Liver (tissue), 9 donors: ENCODE data around the gene UBA1. TPM values are rescaled to one million over a fixed set of nuclear protein-coding genes. Genes with fewer than 3 reads are reported as not detected.

Source experiments
- DNase-seq: peaks from one replicate; pipeline ENCODE4 v3.0.0-alpha.2; 2017; ENCODE audit warnings: low spot score
- H3K27ac ChIP-seq, 2 donors: one replicate each; pipeline ENCODE4 v1.7.0; 2013; ENCODE audit warnings: inconsistent platforms in 2 of 2, low read length in 2 of 2, control low read depth in 1 of 2, low read depth in 1 of 2, mild to moderate bottlenecking in 1 of 2
- H3K27me3 ChIP-seq, 4 donors: one replicate each; pipeline versions ENCODE4 v1.6.1 to v1.7.0; 2013; ENCODE audit warnings: low read length in 3 of 4, inconsistent platforms in 1 of 4, mild to moderate bottlenecking in 1 of 4, moderate library complexity in 1 of 4; ENCODE audit not compliant: control insufficient read depth in 4 of 4, insufficient read depth in 4 of 4
- H3K36me3 ChIP-seq, 4 donors: one replicate each; pipeline versions ENCODE4 v1.6.1 to v1.7.0; 2013; ENCODE audit warnings: low read length in 3 of 4, mild to moderate bottlenecking in 3 of 4, low read depth in 1 of 4, moderate library complexity in 1 of 4; ENCODE audit not compliant: control insufficient read depth in 4 of 4, insufficient read depth in 3 of 4
- H3K4me1 ChIP-seq, 4 donors: one replicate each; pipeline versions ENCODE4 v1.6.1 to v1.7.0; 2013; ENCODE audit warnings: low read length in 3 of 4, mild to moderate bottlenecking in 3 of 4, moderate library complexity in 1 of 4; ENCODE audit not compliant: control insufficient read depth in 4 of 4, insufficient read depth in 4 of 4
- H3K4me3 ChIP-seq, 3 donors: one replicate each; pipeline versions ENCODE4 v1.6.1 to v1.7.0; 2013; ENCODE audit warnings: low read length in 3 of 3, control low read depth in 1 of 3, low read depth in 1 of 3, mild to moderate bottlenecking in 1 of 3
- H3K9ac ChIP-seq, 2 donors: one replicate each; pipeline ENCODE4 v1.7.0; 2013; ENCODE audit warnings: low read length in 2 of 2, mild to moderate bottlenecking in 2 of 2, moderate library complexity in 2 of 2, control low read depth in 1 of 2, low read depth in 1 of 2
- H3K9me3 ChIP-seq, 4 donors: one replicate each; pipeline versions ENCODE4 v1.6.1 to v1.7.0; 2013; ENCODE audit warnings: low read length in 3 of 4; ENCODE audit not compliant: control insufficient read depth in 4 of 4
- EGR1 ChIP-seq, 2 donors: IDR thresholded peaks; 2 replicates each; pipeline ENCODE4 v1.6.1; 2016 to 2018; ENCODE audit warnings: antibody characterized with exemption in 2 of 2, low read depth in 2 of 2
- FOXA1 ChIP-seq: IDR thresholded peaks from 2 replicates; pipeline ENCODE4 v1.6.1; 2016; ENCODE audit warnings: antibody characterized with exemption
- FOXA2 ChIP-seq: IDR thresholded peaks from 2 replicates; pipeline ENCODE4 v1.6.1; 2016; ENCODE audit warnings: antibody characterized with exemption
- GABPA ChIP-seq, 2 donors: IDR thresholded peaks in 1 of 2; conservative IDR thresholded peaks in 1 of 2; 2 replicates each; pipeline ENCODE4 v1.6.1; 2016; ENCODE audit warnings: antibody characterized with exemption in 2 of 2, mild to moderate bottlenecking in 1 of 2, moderate library complexity in 1 of 2
- HNF4A ChIP-seq, 2 donors: conservative IDR thresholded peaks; 2 replicates each; pipeline ENCODE4 v1.6.1; 2016; ENCODE audit warnings: antibody characterized with exemption in 2 of 2, mild to moderate bottlenecking in 2 of 2
- HNF4G ChIP-seq: IDR thresholded peaks from 2 replicates; pipeline ENCODE4 v1.6.1; 2016; ENCODE audit warnings: antibody characterized with exemption
- JUND ChIP-seq, 2 donors: IDR thresholded peaks; 2 replicates each; pipeline ENCODE4 v1.6.1; 2016; ENCODE audit warnings: antibody characterized with exemption in 2 of 2
- NR2F2 ChIP-seq: IDR thresholded peaks from 2 replicates; pipeline ENCODE4 v1.6.1; 2016; ENCODE audit warnings: antibody characterized with exemption
- RAD21 ChIP-seq, 2 donors: IDR thresholded peaks; 2 replicates each; pipeline ENCODE4 v1.6.1; 2016; ENCODE audit warnings: antibody characterized with exemption in 2 of 2, mild to moderate bottlenecking in 2 of 2
- REST ChIP-seq: IDR thresholded peaks from 2 replicates; pipeline ENCODE4 v1.6.1; 2016; ENCODE audit warnings: antibody characterized with exemption, mild to moderate bottlenecking
- RXRA ChIP-seq, 2 donors: IDR thresholded peaks; 2 replicates each; pipeline ENCODE4 v1.6.1; 2017 to 2018; ENCODE audit warnings: antibody characterized with exemption in 2 of 2, mild to moderate bottlenecking in 1 of 2
- SP1 ChIP-seq: IDR thresholded peaks from 2 replicates; pipeline ENCODE4 v1.6.1; 2018; ENCODE audit warnings: antibody characterized with exemption, mild to moderate bottlenecking
- TAF1 ChIP-seq: conservative IDR thresholded peaks from 2 replicates; pipeline ENCODE4 v1.6.1; 2016; ENCODE audit warnings: antibody characterized with exemption, mild to moderate bottlenecking
- YY1 ChIP-seq: IDR thresholded peaks from 2 replicates; pipeline ENCODE4 v1.6.1; 2016; ENCODE audit warnings: antibody characterized with exemption, mild to moderate bottlenecking
- WGBS: extraction: QIAGEN DNeasy Blood & Tissue Kit; methylation state at CpG from one replicate; pipeline ENCODE4 v1.1.7; 2013; 5-methylcytosine and 5-hydroxymethylcytosine counted together
- polyA plus RNA-seq, 2 donors: library from polyadenylated mRNA; stranded (reverse) in 1 of 2; unstranded in 1 of 2; fragments of 200-250 nt in 1 of 2; fragments of >200 nt in 1 of 2; fragmentation: Nextera tagmentation in 1 of 2; extraction: Ambion mirVana in 1 of 2; gene quantifications; one replicate each; pipeline versions ENCODE4 v1.2.1 to v1.2.3, GENCODE V29; 2013 to 2015
- total RNA-seq, 2 donors: library from RNA; depleted of rRNA; stranded (reverse); fragments of >200 nt; gene quantifications; one replicate each; pipeline ENCODE4 v1.2.3, GENCODE V29; 2014
- TF ChIP-seq, protein P1 (sequence below): IDR thresholded peaks from 2 replicates; pipeline ENCODE4 v1.6.1; 2016; ENCODE audit warnings: antibody characterized with exemption
- TF ChIP-seq, protein P2 (sequence below): fragments of 150-350 bp; IDR thresholded peaks from 2 replicates; pipeline ENCODE4 v1.5.1; 2017; ENCODE audit warnings: improper control_type of control experiment, low read depth, low read length; ENCODE audit not compliant: missing input control
- TF ChIP-seq, protein P3 (sequence below): IDR thresholded peaks from 2 replicates; pipeline ENCODE4 v1.6.1; 2016; ENCODE audit warnings: antibody characterized with exemption
- donor health status: healthy.
- donor health status: healthy.
- donor health status: healthy.
- donor health status: healthy.
- donor health status: healthy.

Gene UBA1
- total and polyA plus RNA-seq, 4 donors, result 39.8 to 85.4 (median 68.7) TPM

- H3K27me3 ChIP-seq, result no peaks in the 10 kb centered on the region
- H3K9ac ChIP-seq, result no peak overlapping the region
- H3K27ac ChIP-seq, result no peak overlapping the region
- no peak overlapping the region for H3K4me3 ChIP-seq
- peaks cover 2 to 15% (median 7%) of the 10 kb centered on the region in 4 donors for H3K4me1 ChIP-seq
- DNase-seq, result no peak
- no peaks in the 10 kb centered on the region for H3K9me3 ChIP-seq
- TF ChIP-seq, protein P1, sequence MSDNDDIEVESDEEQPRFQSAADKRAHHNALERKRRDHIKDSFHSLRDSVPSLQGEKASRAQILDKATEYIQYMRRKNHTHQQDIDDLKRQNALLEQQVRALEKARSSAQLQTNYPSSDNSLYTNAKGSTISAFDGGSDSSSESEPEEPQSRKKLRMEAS, result no peak
- peak; percentile 20 to 25 for TF ChIP-seq HNF4A (conservative IDR thresholded peaks at IDR 0.05)
- 72% methylated on average over 5 of the region's 5 CpGs for whole genome bisulfite sequencing
- H3K36me3 ChIP-seq, result peaks cover 0 to 5% (median 2%) of the 10 kb centered on the region in 4 donors
Observed at GRCh38 chrX:47166126-47166525, 27.5 kb upstream of the UBA1 start.

DNA sequence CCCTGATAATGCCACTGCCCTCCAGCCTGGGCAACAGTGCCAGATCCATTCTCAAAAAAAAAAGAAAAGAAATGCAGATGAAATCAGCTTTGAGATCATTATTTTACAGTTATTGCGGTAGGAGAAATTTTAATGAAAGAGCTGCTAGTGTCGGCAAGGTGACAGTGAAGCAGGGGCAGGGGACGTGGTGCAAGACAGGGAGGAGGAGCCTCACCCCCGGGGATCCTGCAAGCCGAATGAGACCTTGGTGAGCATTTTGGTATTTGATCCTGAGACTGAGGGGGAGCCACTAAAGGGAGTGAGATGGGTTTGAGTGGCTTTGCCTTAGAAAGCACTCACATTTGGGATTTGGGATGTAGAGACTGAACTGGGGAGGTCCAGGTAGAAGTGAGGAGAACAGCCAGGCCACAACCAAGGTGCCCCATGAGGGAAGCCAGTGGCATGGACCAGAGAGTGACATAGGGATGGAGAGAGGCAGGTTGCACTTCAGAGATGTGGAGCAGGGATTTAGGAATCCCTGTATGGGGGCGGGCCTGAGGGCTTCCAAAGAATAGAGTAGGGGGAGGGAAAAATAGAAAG lies 25.0 kb upstream of the UBA1 start:
- H3K9ac ChIP-seq, result no peak overlapping the region
- H3K9me3 ChIP-seq, result no peaks in the 10 kb centered on the region
- no peaks in the 10 kb centered on the region for H3K27me3 ChIP-seq
- WGBS, result 94% methylated on average over 6 of the region's 6 CpGs
- H3K36me3 ChIP-seq, result peaks cover 2 to 19% (median 7%) of the 10 kb centered on the region in 4 donors
- no peak for DNase-seq
- no peak overlapping the region for H3K27ac ChIP-seq
- no peak overlapping the region for H3K4me3 ChIP-seq
- no peak for TF ChIP-seq FOXA2
- TF ChIP-seq JUND (IDR thresholded peaks at IDR 0.05), result no peak
- TF ChIP-seq, protein P1, result no peak
- TF ChIP-seq SP1, result no peak
- peaks cover 2 to 10% (median 6%) of the 10 kb centered on the region in 4 donors for H3K4me1 ChIP-seq

- H3K36me3 ChIP-seq, result peaks cover 3 to 19% (median 8%) of the 10 kb centered on the region in 4 donors
- no peak overlapping the region for H3K4me3 ChIP-seq
- no peak overlapping the region for H3K9ac ChIP-seq
- DNase-seq, result no peak
- H3K27ac ChIP-seq, result no peak overlapping the region
- no peak for TF ChIP-seq SP1
- no peak for TF ChIP-seq RXRA (IDR thresholded peaks at IDR 0.05)
- TF ChIP-seq, protein P1, result no peak
- no peak for TF ChIP-seq HNF4A (conservative IDR thresholded peaks at IDR 0.05)
- no peak for TF ChIP-seq HNF4G
- no peak for TF ChIP-seq EGR1 (IDR thresholded peaks at IDR 0.05; ENCODE audit: low read depth in 2 of 2)
- no peak for TF ChIP-seq FOXA1
- TF ChIP-seq, protein P2, sequence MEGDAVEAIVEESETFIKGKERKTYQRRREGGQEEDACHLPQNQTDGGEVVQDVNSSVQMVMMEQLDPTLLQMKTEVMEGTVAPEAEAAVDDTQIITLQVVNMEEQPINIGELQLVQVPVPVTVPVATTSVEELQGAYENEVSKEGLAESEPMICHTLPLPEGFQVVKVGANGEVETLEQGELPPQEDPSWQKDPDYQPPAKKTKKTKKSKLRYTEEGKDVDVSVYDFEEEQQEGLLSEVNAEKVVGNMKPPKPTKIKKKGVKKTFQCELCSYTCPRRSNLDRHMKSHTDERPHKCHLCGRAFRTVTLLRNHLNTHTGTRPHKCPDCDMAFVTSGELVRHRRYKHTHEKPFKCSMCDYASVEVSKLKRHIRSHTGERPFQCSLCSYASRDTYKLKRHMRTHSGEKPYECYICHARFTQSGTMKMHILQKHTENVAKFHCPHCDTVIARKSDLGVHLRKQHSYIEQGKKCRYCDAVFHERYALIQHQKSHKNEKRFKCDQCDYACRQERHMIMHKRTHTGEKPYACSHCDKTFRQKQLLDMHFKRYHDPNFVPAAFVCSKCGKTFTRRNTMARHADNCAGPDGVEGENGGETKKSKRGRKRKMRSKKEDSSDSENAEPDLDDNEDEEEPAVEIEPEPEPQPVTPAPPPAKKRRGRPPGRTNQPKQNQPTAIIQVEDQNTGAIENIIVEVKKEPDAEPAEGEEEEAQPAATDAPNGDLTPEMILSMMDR, result no peak
- no peak for TF ChIP-seq JUND (IDR thresholded peaks at IDR 0.05)
- TF ChIP-seq GABPA (IDR thresholded peaks at IDR 0.05 in 1 of 2, conservative IDR thresholded peaks at IDR 0.05 in 1 of 2), result no peak
- no peak for TF ChIP-seq REST
- TF ChIP-seq, protein P3, sequence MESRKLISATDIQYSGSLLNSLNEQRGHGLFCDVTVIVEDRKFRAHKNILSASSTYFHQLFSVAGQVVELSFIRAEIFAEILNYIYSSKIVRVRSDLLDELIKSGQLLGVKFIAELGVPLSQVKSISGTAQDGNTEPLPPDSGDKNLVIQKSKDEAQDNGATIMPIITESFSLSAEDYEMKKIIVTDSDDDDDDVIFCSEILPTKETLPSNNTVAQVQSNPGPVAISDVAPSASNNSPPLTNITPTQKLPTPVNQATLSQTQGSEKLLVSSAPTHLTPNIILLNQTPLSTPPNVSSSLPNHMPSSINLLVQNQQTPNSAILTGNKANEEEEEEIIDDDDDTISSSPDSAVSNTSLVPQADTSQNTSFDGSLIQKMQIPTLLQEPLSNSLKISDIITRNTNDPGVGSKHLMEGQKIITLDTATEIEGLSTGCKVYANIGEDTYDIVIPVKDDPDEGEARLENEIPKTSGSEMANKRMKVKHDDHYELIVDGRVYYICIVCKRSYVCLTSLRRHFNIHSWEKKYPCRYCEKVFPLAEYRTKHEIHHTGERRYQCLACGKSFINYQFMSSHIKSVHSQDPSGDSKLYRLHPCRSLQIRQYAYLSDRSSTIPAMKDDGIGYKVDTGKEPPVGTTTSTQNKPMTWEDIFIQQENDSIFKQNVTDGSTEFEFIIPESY, result no peak
- no peak for TF ChIP-seq YY1
- no peak for TF ChIP-seq NR2F2
- TF ChIP-seq RAD21 (IDR thresholded peaks at IDR 0.05), result no peak
- no peak for TF ChIP-seq TAF1
- H3K27me3 ChIP-seq, result no peaks in the 10 kb centered on the region
- WGBS, result 92% methylated on average over 19 of the region's 19 CpGs
- H3K9me3 ChIP-seq, result no peaks in the 10 kb centered on the region
- peaks cover 2 to 10% (median 4%) of the 10 kb centered on the region in 4 donors for H3K4me1 ChIP-seq
Observed at GRCh38 chrX:47169273-47169672, 24.4 kb upstream of the UBA1 start.
